ENCODE measurements around the gene TBL1XR1. TPM values are rescaled to one million over a fixed set of nuclear protein-coding genes. Genes with fewer than 3 reads are reported as not detected.

Gene TBL1XR1
- total RNA-seq, 1 experiment from 2014 or later: 175 TPM

DNA sequence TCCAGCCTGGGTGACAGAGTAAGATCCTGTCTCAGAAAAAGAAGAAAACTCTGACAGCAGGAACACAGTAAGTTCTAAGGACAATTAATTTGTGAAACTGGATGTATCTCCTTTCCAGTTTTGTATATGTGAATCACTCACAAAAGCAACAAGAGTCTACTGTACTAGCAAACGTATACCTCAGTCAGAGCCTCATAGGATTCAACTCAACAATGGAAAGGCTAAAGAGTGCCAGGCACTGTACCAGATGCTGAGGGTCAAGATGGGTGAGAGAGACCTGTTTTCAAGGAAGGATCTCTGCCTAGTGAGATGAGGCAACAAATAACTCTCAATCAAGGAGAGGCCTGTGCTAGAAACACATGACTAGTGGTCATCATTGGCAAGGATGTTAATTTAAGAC lies 14.9 kb downstream of the TBL1XR1 start:
- Histone ChIP-seq H3K9ac (ENCODE audit: extremely low read depth, insufficient read length, low read length) (no peak overlapping the region), H2BK5ac (ENCODE audit: insufficient read length, low read length) (no peak overlapping the region), H3K14ac (ENCODE audit: insufficient read depth, low read length) (no peak overlapping the region), H3K27ac (ENCODE audit: insufficient read length, low read depth, low read length) (no peak overlapping the region), H3K4me1 (ENCODE audit: insufficient read depth, low read length) (peaks cover 5% of the 10 kb centered on the region; the same call in 1 of the 2 replicates), H2BK12ac (ENCODE audit: insufficient read length, low read depth, low read length) (no peak overlapping the region), H2BK15ac (ENCODE audit: low read depth, low read length) (no peak overlapping the region), H4K91ac (ENCODE audit: insufficient read length, low read depth, low read length) (no peak overlapping the region), H3K9me3 (ENCODE audit: control insufficient read depth, low read depth, low read length) (no peaks in the 10 kb centered on the region), H3K18ac (ENCODE audit: insufficient read length, low read depth, low read length) (no peak overlapping the region), H3K23me2 (ENCODE audit: insufficient read length, low read depth, low read length, poor library complexity, severe bottlenecking) (no peaks in the 10 kb centered on the region), H4K5ac (ENCODE audit: insufficient read length, low read depth, low read length) (no peak overlapping the region), H3K23ac (ENCODE audit: insufficient read length, low read depth, low read length) (no peak overlapping the region), H3K79me2 (ENCODE audit: insufficient read depth, low read length) (peaks cover 92% of the 10 kb centered on the region; the same call in 1 of the 2 replicates), H3K56ac (ENCODE audit: insufficient read length, low read depth, low read length) (no peak overlapping the region), H3K4me2 (ENCODE audit: insufficient read depth, insufficient read length, low read length) (no peak overlapping the region), H4K20me1 (ENCODE audit: control insufficient read depth, insufficient read depth, insufficient read length) (no peaks in the 10 kb centered on the region), H2BK20ac (ENCODE audit: low read depth, low read length, poor library complexity, severe bottlenecking) (no peak overlapping the region), H2BK120ac (ENCODE audit: low read depth, low read length, poor library complexity, severe bottlenecking) (no peak overlapping the region), H3K4ac (ENCODE audit: low read depth, low read length) (no peak overlapping the region), H2AFZ (ENCODE audit: low read length) (no peak overlapping the region), H4K8ac (replicated peaks; ENCODE audit: insufficient read length, low read depth, low read length) (no peak overlapping the region), H3K27me3 (ENCODE audit: insufficient read depth, low read length) (no peaks in the 10 kb centered on the region), H3T11ph (ENCODE audit: low read length) (no peak overlapping the region), H3K79me1 (ENCODE audit: insufficient read depth, low read depth, low read length, poor library complexity, severe bottlenecking) (peaks cover 2% of the 10 kb centered on the region), H2AK5ac (ENCODE audit: insufficient read length, low read length) (no peak overlapping the region)
- TF ChIP-seq, protein P1, sequence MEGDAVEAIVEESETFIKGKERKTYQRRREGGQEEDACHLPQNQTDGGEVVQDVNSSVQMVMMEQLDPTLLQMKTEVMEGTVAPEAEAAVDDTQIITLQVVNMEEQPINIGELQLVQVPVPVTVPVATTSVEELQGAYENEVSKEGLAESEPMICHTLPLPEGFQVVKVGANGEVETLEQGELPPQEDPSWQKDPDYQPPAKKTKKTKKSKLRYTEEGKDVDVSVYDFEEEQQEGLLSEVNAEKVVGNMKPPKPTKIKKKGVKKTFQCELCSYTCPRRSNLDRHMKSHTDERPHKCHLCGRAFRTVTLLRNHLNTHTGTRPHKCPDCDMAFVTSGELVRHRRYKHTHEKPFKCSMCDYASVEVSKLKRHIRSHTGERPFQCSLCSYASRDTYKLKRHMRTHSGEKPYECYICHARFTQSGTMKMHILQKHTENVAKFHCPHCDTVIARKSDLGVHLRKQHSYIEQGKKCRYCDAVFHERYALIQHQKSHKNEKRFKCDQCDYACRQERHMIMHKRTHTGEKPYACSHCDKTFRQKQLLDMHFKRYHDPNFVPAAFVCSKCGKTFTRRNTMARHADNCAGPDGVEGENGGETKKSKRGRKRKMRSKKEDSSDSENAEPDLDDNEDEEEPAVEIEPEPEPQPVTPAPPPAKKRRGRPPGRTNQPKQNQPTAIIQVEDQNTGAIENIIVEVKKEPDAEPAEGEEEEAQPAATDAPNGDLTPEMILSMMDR (conservative IDR thresholded peaks at IDR 0.05): no peak
- no peak for DNase-seq
- H3K4me3 Mint-ChIP-seq: no peak overlapping the region
- H3K9me3 Mint-ChIP-seq: no peaks in the 10 kb centered on the region; a peak in 1 of 5 replicates
- peaks cover 0 to 8% (median 3%) of the 10 kb centered on the region in 3 experiments; a peak in 5 of 7 replicates for H3K36me3 Mint-ChIP-seq (ENCODE audit: insufficient read depth in 1 of 3, low read depth in 3 of 3)
- H3K27ac Mint-ChIP-seq: no peak overlapping the region; a peak in 1 of 7 replicates
- peaks cover 54 to 60% of the 10 kb centered on the region in 2 experiments for H3K4me1 Mint-ChIP-seq
- WGBS (ENCODE audit: extremely low coverage, insufficient read length, low lambda C conversion rate): no CpG with 5 or more reads among the region's 1 CpG
- H3K27me3 Mint-ChIP-seq (ENCODE audit: low read depth): no peaks in the 10 kb centered on the region

Measured in H9 (cell line).